ENCODE results near the gene CCL28. TPM values are rescaled to one million over a fixed set of nuclear protein-coding genes. Genes with fewer than 3 reads are reported as not detected.

The CCL28 gene
- total RNA-seq, 1 experiment from 2014 or later = not detected

GRCh38 chr5:43352915-43353314 is 59.3 kb downstream of the CCL28 start:
- Mint-ChIP-seq H3K27ac (no peak overlapping the region), H3K27me3 (ENCODE audit: low read depth) (peaks cover 5% of the 10 kb centered on the region; the same call in 1 of the 2 replicates), H3K9me3 (no peaks in the 10 kb centered on the region; a peak in 2 of 5 replicates), H3K4me1 (no peaks in the 10 kb centered on the region), H3K36me3 (ENCODE audit: insufficient read depth in 1 of 3, low read depth in 3 of 3) (no peaks in the 10 kb centered on the region), H3K4me3 (no peak overlapping the region)
- Histone ChIP-seq H3K23me2 (ENCODE audit: insufficient read length, low read depth, low read length, poor library complexity, severe bottlenecking) (no peaks in the 10 kb centered on the region), H3K27me3 (ENCODE audit: insufficient read depth, low read length) (no peaks in the 10 kb centered on the region), H3K4me2 (ENCODE audit: insufficient read depth, insufficient read length, low read length) (no peak overlapping the region), H4K20me1 (ENCODE audit: control insufficient read depth, insufficient read depth, insufficient read length) (no peaks in the 10 kb centered on the region), H4K91ac (ENCODE audit: insufficient read length, low read depth, low read length) (no peak overlapping the region), H3K79me1 (ENCODE audit: insufficient read depth, low read depth, low read length, poor library complexity, severe bottlenecking) (no peaks in the 10 kb centered on the region), H2BK5ac (ENCODE audit: insufficient read length, low read length) (no peak overlapping the region), H2BK20ac (ENCODE audit: low read depth, low read length, poor library complexity, severe bottlenecking) (no peak overlapping the region), H2BK120ac (ENCODE audit: low read depth, low read length, poor library complexity, severe bottlenecking) (no peak overlapping the region), H2AK5ac (ENCODE audit: insufficient read length, low read length) (no peak overlapping the region), H4K5ac (ENCODE audit: insufficient read length, low read depth, low read length) (no peak overlapping the region), H3K14ac (ENCODE audit: insufficient read depth, low read length) (no peak overlapping the region), H3T11ph (ENCODE audit: low read length) (no peak overlapping the region), H3K18ac (ENCODE audit: insufficient read length, low read depth, low read length) (no peak overlapping the region), H2BK15ac (ENCODE audit: low read depth, low read length) (no peak overlapping the region), H4K8ac (replicated peaks; ENCODE audit: insufficient read length, low read depth, low read length) (no peak overlapping the region), H3K4ac (ENCODE audit: low read depth, low read length) (no peak overlapping the region), H3K27ac (ENCODE audit: insufficient read length, low read depth, low read length) (no peak overlapping the region), H3K9ac (ENCODE audit: extremely low read depth, insufficient read length, low read length) (no peak overlapping the region), H3K23ac (ENCODE audit: insufficient read length, low read depth, low read length) (no peak overlapping the region), H3K9me3 (ENCODE audit: control insufficient read depth, low read depth, low read length) (no peaks in the 10 kb centered on the region), H2AFZ (ENCODE audit: low read length) (no peak overlapping the region), H3K79me2 (ENCODE audit: insufficient read depth, low read length) (no peaks in the 10 kb centered on the region), H3K56ac (ENCODE audit: insufficient read length, low read depth, low read length) (no peak overlapping the region), H3K4me1 (ENCODE audit: insufficient read depth, low read length) (no peaks in the 10 kb centered on the region), H2BK12ac (ENCODE audit: insufficient read length, low read depth, low read length) (no peak overlapping the region)
- no CpG with 5 or more reads among the region's 2 CpGs for WGBS (ENCODE audit: extremely low coverage, insufficient read length, low lambda C conversion rate)
- DNase-seq = no peak
- TF ChIP-seq CTCF (conservative IDR thresholded peaks at IDR 0.05) = no peak

Measured in H9 (cell line).